ENCODE results near the gene NKAP. TPM values are rescaled to one million over a fixed set of nuclear protein-coding genes. Genes with fewer than 3 reads are reported as not detected.

The NKAP gene
- total and polyA plus RNA-seq, 9 of the 15 experiments (the other 6 are each of a cell fraction or from before 2014, with no cell fraction given): 3.1 to 8.3 (median 7.0) TPM

DNA sequence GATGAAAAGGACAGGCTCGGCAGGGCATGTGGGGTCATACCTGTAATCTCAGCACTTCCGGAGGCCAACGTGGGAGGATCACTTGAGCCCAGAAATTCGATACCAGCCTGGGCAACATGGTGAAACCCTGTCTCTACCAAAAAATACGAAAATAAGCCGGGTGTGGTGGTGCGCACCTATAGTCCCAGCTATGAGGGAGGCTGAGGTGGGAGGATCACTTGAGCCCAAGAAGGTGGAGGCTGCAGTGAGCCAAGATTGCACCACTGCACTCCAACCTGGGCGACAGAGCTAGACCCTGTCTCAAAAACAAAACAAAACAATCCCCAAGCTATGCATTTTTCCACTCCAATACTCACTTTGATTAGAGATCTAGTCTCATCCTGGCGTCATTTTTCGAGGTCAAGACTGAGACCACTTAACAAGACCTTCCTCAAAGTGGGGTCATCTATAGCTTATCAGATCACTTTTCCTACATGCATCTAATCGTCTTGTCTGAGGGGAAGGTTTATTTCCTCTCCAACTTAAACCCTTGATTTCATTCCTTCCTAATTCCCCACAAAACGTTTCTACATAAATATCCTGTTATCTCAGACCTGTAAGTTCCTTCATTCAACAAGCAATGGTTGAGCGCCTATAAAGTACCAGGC, 1.3 kb downstream of the NKAP start (continued):
- TF ChIP-seq, protein P1, sequence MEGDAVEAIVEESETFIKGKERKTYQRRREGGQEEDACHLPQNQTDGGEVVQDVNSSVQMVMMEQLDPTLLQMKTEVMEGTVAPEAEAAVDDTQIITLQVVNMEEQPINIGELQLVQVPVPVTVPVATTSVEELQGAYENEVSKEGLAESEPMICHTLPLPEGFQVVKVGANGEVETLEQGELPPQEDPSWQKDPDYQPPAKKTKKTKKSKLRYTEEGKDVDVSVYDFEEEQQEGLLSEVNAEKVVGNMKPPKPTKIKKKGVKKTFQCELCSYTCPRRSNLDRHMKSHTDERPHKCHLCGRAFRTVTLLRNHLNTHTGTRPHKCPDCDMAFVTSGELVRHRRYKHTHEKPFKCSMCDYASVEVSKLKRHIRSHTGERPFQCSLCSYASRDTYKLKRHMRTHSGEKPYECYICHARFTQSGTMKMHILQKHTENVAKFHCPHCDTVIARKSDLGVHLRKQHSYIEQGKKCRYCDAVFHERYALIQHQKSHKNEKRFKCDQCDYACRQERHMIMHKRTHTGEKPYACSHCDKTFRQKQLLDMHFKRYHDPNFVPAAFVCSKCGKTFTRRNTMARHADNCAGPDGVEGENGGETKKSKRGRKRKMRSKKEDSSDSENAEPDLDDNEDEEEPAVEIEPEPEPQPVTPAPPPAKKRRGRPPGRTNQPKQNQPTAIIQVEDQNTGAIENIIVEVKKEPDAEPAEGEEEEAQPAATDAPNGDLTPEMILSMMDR (IDR thresholded peaks at IDR 0.05 in 2 of 3, conservative IDR thresholded peaks at IDR 0.05 in 1 of 3; ENCODE audit: insufficient read depth in 2 of 3, low read depth in 1 of 3, low read length in 3 of 3): no peak
- TF ChIP-seq ETV1 (tag; conservative IDR thresholded peaks at IDR 0.05; ENCODE audit: low read depth): 0 out of 2 replicates have a peak, but pooled peaks have one; percentile 33
- TF ChIP-seq KDM1A (IDR thresholded peaks at IDR 0.05): peak; percentile 22 to 54; a peak in 2 of 4 replicates
- TF ChIP-seq, protein P2, sequence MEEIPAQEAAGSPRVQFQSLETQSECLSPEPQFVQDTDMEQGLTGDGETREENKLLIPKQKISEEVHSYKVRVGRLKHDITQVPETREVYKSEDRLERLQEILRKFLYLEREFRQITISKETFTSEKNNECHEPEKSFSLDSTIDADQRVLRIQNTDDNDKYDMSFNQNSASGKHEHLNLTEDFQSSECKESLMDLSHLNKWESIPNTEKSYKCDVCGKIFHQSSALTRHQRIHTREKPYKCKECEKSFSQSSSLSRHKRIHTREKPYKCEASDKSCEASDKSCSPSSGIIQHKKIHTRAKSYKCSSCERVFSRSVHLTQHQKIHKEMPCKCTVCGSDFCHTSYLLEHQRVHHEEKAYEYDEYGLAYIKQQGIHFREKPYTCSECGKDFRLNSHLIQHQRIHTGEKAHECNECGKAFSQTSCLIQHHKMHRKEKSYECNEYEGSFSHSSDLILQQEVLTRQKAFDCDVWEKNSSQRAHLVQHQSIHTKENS (CRISPR knock-in tag; IDR thresholded peaks at IDR 0.05): no peak
- no peak for TF ChIP-seq SMAD2 (IDR thresholded peaks at IDR 0.05; ENCODE audit: low read depth, low read length)

DNA sequence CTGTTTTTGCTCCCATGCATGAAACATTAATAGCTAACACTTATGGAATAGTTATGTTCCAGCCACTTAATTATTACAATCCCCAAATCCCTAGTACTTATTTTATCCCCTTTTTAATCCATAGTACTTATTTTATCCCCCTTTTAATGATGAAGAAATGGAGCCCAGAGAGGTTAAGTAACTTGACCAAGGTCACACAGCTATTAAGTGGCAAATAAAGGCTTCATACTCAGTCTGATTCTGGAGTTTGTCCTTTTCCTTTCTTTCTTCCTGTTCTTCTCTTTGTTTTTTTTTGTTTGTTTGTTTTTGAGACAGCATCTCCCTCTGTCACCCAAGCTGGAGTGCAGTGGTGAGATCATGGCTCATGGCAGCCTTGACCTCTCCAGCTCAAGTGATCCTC, 2.2 kb downstream of the NKAP start:
- Histone ChIP-seq H3K36me3 (ENCODE audit: control insufficient read depth, insufficient read depth, low read length) (peaks cover 8% of the 10 kb centered on the region; the same call in 2 of the 3 replicates), H3K79me2 (ENCODE audit: control insufficient read depth, insufficient read depth, low read length) (peaks cover 21% of the 10 kb centered on the region), H3K27me3 (ENCODE audit: control insufficient read depth in 2 of 2, insufficient read depth in 2 of 2, low read length in 2 of 2) (no peaks in the 10 kb centered on the region), H3K9ac (ENCODE audit: insufficient read depth in 1 of 2, low read depth in 2 of 2, low read length in 2 of 2) (no peak overlapping the region), H3K27ac (ENCODE audit: extremely low read depth, low read depth, low read length) (no peak overlapping the region), H2AFZ (ENCODE audit: low read depth, low read length) (no peak overlapping the region), H3K4me1 (replicated peaks in 1 of 2; ENCODE audit: control insufficient read depth in 2 of 2, insufficient read depth in 2 of 2, low read length in 2 of 2) (peaks cover 3 to 9% of the 10 kb centered on the region in 2 experiments; a peak in 3 of 5 replicates), H3K9me3 (replicated peaks; ENCODE audit: control insufficient read depth, insufficient read depth, low read depth, low read length) (no peaks in the 10 kb centered on the region), H4K20me1 (replicated peaks; ENCODE audit: control insufficient read depth, insufficient read depth, low read length) (no peaks in the 10 kb centered on the region), H3K4me3 (no peak overlapping the region), H3K9me1 (ENCODE audit: control insufficient read depth, insufficient read depth, low read length) (no peaks in the 10 kb centered on the region), H3K4me2 (ENCODE audit: insufficient read depth, low read length) (no peak overlapping the region)
- POLR2A ChIA-PET: no interaction called here
- BruUV-seq (replicated peaks): no TSS peak
- no peak for DNase-seq (ENCODE audit: extremely low read depth in 1 of 4, low spot score in 3 of 4)
- CTCF ChIA-PET (ENCODE audit: low intra/inter-chr PET ratio): no interaction called here
- intact Hi-C loops (cut with micrococcal nuclease) (loop anchor here (10.0 kb wide), 1 partner anchor 427 kb away; no protein-coding TSS in a partner anchor), in situ Hi-C loops (cut with MboI) (no loop called here)
- no peak for ATAC-seq
- FAIRE-seq: peak; percentile 29
- TF ChIP-seq, protein P3, sequence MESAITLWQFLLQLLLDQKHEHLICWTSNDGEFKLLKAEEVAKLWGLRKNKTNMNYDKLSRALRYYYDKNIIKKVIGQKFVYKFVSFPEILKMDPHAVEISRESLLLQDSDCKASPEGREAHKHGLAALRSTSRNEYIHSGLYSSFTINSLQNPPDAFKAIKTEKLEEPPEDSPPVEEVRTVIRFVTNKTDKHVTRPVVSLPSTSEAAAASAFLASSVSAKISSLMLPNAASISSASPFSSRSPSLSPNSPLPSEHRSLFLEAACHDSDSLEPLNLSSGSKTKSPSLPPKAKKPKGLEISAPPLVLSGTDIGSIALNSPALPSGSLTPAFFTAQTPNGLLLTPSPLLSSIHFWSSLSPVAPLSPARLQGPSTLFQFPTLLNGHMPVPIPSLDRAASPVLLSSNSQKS (CRISPR knock-in tag; IDR thresholded peaks at IDR 0.05): no peak
- no peak for TF ChIP-seq CHD4 (IDR thresholded peaks at IDR 0.05; ENCODE audit: insufficient read depth, insufficient replicate concordance, low read depth, low read length, poor library complexity, severe bottlenecking)
- TF ChIP-seq NFATC3 (IDR thresholded peaks at IDR 0.05): no peak
- no peak for TF ChIP-seq ZNF24 (IDR thresholded peaks at IDR 0.05)
- TF ChIP-seq, protein P1 (IDR thresholded peaks at IDR 0.05 in 2 of 3, conservative IDR thresholded peaks at IDR 0.05 in 1 of 3; ENCODE audit: insufficient read depth in 2 of 3, low read depth in 1 of 3, low read length in 3 of 3): no peak
- TF ChIP-seq, protein P4, sequence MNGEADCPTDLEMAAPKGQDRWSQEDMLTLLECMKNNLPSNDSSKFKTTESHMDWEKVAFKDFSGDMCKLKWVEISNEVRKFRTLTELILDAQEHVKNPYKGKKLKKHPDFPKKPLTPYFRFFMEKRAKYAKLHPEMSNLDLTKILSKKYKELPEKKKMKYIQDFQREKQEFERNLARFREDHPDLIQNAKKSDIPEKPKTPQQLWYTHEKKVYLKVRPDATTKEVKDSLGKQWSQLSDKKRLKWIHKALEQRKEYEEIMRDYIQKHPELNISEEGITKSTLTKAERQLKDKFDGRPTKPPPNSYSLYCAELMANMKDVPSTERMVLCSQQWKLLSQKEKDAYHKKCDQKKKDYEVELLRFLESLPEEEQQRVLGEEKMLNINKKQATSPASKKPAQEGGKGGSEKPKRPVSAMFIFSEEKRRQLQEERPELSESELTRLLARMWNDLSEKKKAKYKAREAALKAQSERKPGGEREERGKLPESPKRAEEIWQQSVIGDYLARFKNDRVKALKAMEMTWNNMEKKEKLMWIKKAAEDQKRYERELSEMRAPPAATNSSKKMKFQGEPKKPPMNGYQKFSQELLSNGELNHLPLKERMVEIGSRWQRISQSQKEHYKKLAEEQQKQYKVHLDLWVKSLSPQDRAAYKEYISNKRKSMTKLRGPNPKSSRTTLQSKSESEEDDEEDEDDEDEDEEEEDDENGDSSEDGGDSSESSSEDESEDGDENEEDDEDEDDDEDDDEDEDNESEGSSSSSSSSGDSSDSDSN (IDR thresholded peaks at IDR 0.05; ENCODE audit: borderline replicate concordance in 1 of 2, low read depth in 2 of 2, low read length in 2 of 2): no peak
